HG02970 (cell line): ENCODE measurements around the gene MDFI.

Experiments used
- ATAC-seq: cut with Tn5 transposase; IDR thresholded peaks from one replicate; pipeline ENCODE4 v1.9.1; 2021; ENCODE audit warnings: mild to moderate bottlenecking, moderate library complexity, moderate number of reproducible peaks; ENCODE audit not compliant: unreplicated experiment, low FRiP score

The MDFI gene

DNA sequence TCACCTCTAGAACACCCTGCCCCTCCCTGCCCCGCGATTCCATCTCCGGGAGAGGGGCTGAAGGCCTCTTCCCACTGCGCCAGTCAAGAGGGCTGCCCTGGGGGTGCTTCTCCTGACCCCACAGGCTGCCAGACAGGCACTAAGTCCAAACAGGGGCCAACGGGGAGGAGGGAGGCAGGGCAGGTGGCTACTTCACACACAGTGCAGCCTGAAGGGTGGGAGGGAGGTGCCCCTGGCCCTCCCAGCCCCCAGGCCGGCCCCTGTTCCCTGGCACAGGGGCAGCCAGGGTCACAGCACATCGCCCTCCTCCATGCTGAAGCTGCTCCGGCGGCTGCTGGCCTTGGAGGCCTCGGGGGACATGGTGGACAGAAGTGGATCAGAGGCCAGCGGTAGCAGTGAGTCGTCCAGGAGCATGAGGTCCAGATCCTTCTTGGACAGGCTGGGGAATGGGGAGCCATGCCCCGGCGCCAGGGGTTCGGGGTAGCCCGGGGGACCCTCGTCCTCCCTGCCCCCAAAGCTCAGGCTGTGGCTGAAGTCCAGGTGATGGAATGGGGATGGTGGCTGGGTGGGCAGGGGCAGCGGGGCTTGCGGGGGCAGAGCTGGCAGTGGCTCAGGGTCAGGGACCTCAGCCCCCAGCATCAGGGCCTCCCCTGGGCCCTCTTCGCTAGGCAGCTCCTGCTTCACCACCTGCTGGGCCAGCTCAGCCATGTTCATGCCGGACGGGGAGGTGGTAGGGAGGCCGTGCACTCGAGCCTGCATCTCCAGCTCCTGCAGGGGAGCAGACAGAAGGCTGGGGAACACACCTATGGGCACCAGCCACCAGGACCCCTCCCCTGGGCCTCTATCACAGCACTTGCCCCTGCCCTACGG, 46.3 kb downstream of the MDFI start:
- ATAC-seq: no peak

DNA sequence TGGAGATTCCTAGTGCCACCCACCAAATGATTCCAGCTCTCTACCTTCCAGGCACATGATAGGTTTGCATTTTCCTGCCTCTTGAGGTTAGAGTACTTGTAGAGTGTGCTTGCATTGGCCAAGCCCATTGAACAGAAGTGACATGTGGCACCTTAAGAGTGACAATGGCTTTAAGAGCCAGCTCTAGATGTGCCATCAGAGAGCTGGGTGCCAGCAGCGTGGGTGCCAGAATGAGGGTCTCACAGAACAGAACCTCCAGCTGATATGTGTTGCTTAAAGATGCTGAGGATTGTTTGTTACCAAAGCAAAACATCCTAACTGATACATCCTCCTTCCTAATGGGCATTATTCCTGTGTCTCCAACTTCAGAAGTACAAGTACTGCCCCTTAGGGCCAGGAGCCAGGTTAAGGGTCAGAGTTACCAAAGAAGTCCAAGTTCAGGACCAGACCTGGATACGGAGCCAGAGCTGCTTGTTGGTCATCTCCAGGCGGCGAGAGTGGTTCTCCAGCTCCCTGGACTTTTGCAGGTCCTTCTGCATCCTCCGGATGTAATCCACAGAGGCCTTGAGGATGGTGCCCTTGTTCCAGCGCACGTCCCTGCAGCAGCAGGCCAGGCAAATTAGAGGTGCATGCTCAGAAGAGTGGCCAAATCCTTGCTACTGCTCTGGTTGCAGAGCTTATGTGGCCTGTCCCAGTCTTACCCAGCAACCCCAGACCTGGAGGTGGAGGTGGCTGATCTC, 47.5 kb downstream of the MDFI start:
- no peak for ATAC-seq

DNA sequence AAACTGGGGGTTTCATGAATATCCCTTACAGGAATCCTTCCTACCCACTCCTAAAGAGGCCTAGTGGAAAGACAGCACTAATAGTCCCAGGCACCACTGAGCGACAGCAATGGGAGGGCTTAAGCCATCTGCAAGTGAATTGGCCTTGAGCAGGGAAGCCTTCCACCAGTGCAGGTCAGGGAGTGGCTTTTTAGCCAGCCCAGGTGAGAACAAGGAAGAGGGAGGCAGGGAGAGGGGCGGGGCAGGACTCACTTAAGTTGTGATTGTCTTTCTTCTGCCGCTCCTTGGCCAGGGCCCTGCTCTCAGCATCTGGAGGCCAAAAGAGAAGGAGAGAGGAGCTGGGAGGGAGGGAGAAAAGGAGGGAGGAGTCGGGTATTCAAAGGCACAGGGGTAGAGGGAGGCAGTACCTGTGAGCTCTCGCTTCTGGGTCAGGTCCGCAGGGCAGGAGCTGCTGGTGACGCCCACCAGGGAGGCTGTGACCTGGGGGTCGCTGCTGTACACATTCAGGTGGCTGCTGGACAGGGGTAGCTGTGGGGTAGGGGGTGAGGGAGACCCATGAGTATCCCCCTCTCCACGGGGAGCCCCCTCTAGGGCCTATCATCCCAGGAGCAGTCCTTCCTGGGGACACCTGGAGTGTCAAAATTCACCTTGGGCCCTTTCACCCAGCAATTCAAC, 49.4 kb downstream of the MDFI start:
- no peak for ATAC-seq

DNA sequence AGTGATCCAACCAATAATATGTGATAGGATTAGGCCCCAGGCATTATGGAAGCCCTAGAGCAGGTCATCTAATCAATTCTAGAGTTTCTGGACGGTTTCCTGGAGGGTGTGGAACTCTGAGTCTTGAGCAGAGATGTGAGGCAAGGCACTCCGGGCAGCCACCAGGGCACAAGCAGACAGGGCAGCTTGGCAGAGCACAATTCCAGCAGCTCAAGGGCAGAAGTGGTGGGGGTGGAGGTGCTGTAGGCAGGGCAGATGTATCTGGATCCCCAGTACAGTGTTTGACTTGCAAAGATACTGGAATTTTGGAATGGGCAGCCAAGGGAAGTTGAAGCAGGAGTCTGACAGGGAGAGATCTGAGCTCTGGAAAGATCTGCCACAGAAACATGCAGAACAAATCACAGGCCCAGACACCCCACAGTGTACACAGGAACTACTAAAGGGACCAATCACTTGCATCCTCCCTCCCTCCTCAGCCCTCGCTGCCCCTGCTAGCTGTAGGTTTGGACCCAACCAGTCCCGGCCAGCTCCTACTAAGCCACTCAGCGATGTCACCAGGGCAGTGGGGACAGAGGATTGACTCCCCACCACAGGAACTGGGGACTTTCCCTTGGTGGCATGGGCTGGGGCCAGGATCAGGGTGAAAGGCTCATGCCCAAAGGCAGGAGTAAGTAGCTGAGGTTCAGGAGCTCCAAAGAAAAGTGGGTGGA, 50.1 kb downstream of the MDFI start:
- ATAC-seq: no peak

DNA sequence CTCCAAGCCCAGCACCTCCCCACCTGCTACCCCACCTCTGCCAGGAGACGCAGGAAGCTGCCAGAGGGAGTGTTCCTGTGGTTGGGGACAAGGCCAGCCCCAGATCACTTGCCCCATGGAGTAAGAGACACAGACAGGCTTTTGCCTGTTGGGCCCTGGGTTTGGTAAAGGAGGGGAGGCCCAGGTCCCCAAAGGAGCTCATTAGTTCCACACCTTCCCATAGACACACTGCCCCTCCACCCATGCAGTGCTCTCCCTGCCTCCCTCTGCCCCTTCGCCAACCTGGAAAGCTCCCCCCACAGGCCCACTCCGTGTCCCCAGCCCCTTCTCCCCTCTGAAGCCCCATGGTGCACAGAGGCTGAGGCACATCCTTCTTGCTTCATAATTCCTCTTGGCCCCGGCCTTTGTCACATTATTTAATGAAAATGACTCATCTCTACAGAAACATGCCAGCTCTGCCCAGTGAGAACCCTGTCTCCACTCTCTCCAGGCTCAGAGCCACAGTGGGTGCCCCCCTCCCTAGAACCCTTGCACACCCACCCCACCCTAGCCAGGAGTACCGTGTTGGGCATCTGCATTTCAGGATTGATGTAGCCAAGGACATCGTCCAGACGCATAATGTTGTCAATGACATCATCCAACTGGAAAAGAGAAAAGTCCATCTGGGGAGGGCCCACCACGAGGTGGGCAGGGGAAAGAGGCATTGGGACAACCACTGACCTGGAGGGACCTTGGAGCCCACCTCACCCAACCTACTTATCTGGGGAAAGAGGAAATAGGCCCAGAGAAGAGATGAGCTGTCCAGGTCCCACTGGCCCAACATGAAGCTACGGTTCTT, 51.1 kb downstream of the MDFI start:
- no peak for ATAC-seq

DNA sequence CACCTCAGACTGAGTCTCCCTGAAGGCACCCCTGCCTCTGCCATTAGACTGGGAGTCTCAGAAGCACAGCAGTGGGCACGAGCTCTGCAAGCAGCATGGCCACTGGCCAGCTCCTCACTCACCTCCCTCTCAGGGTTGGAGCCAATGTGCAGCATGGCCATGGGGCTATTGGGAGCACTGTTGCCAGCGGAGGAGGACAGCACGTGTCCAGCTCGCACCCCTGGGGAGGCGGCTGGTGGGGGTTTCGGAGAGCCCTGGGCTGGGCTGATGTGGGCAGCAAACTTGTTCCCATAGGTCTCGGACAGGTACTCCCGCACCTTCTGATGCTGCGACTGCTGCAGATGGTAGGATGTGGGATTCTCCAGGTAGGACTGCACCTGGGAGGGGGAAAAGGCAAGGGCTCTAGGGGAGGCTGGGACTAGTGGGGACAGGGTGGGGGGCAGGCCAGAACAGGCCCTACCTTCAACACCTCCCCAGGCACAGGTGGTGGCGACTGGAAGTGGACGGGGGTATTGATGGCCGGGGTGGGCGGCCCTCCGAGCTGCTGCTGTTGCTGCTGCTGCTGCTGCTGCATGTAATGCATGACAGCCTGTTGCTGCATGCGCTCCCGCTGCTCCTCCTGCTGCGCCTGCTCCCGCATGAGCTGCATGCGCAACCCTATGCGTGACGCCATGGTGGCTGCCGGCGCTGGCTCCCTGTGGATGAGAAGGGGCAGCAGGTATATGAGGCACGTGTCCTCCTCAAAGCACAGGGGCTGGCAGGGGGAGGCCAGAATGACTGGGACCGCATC, 52.5 kb downstream of the MDFI start:
- no peak for ATAC-seq

DNA sequence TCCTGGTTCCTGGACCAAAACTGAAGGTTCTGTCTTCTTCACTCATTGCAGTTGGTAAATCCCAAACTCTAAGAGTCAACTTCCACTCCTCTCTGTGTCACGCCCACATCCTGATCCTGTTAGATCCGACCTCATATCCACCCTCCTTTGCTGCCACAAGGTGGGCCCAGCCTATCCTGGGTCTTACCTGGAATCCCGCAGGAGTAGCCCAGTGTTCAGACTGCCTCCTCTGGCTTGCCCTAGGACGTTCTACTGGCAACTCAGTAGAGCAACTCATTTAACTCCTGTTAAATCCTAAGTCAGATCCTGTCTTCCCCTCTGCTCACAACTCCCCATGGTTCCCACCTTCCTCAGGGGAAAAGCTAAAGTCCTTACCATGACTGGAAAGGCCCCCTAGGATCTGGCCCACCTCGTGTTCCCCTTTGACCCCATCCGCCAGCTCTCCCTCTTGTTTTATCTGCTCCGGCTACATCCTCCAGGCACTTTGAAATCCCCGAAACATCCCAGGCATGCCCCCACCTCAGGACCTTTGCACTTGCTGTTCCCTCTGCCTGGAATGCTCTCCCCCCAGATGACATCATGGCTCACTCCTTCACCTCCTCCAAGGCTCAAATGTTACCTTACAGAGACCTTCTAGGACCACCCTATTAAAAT, 53.3 kb downstream of the MDFI start:
- no peak for ATAC-seq

DNA sequence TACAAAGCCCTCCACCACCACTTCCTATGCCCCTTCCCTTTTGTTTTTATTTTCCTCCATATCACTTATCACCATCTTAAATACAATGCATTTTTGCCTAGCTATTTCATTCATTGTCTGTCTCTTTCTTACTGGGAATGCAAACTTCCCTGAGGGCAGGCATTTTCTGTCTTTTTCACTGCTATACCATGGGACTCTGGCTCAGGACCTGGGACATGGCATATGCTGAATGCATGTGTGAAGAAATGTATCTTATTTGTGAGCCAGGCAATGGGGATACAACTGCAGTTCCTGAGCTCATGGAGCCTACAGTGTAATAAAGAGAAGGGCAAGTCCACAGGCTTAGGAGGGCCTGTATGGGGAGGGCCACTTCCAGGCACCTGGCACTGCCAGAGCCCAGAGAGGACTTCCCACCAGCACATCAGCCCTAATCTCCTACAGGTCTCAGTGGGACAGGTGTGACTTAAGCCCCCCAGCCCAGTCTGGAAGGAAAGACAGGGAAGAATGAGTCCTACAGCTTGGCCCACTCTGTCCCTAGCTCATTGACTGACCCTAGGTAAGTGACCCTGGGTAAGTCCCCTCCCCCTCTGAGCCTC, 53.9 kb downstream of the MDFI start:
- no peak for ATAC-seq

DNA sequence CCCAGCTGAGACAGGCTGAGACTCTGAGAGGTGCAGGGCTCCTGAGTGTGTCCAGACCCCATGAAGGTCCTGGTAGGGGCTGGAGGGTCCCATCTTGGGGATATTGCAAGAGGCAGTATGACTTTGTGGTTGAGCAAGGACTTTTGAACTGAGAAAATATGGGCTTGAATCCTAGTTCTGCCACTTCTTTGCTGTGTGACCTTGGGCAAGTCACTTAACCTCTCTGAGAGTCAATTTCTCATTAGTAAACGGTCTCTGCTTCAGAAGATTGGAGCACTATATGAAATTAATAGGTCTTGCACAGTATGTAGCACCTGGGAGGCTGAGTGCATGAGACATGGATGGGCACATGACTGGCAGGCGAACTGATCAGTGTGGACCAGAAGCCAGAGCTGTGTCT, 54.5 kb downstream of the MDFI start:
- ATAC-seq: no peak

DNA sequence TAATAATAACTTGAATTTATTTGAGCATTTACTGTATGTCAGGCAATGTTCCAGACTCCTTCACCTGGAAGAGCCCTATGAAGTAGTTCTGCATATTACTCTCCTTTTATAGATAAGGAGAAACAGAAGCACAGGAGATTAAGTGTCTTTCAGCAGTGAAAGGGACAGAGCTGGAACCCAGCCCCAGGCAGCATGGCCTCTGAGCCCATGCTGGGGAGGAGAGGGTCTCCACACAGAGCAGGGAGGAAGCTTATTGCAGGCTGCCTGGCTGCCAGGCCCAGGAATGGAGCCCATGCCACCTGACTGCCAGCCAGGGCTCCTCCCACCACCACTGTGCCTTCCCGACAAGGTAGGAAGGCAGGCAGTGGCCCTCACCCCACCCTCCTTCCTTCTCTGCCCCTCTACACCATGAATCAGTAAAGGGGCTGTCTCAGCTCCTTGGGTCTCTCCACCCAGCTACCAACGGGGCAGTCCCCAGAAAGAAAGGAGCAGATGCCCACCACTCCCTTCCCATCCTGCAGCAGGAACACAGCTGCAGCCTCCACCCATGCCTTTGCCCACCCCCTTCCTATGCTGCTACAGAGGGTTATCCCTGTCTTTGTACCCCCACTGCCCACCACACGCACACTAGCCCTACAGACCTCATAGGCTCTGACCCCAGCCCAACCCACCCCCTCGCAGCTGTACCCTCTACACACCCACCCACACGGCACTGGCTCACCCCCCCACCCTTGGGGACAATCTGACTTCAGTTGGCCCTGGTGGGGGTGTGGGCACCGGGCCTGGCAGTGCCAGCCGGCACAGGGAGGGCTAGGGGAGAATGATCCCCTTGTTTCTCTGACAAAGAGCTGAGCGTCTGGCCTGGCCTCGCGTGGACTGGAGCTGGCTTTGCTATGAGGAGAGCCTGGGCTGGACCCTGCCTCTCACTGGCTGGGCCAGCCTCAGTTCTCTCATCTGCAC, 55.3 kb downstream of the MDFI start:
- ATAC-seq: no peak

DNA sequence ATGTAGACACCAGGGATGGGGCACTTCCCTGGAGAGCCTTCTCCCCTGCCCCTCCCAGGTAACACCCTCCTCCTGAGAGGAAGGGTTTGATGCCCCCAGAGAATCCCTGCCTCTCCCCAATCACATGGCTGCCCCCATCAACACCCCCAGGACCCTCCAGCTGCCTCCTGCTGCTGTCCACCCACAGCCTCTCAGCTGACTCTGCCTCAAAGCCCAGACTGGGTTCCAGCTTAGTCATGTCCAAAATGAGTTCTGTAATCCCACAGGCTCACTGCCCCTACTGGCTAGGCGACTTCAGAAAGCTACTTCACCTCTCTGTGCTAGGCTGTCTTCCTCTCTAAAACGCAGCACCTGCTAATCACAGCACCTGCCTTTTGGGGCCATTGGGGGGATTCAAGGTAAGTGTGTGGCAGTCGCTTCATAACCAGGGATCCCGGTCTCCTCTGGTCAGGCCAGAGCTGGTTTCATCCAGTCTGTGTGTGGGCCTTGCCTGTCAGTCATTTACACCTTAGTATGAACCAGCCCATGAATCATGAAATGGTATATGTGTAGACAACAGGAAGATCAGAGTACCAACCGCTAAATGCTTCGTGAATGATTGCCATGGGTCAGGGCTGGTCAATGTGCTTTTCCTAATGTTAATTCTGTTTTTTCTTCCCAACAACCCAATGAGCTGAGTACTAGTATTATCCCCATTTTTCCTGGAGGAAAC, 56.7 kb downstream of the MDFI start:
- no peak for ATAC-seq

DNA sequence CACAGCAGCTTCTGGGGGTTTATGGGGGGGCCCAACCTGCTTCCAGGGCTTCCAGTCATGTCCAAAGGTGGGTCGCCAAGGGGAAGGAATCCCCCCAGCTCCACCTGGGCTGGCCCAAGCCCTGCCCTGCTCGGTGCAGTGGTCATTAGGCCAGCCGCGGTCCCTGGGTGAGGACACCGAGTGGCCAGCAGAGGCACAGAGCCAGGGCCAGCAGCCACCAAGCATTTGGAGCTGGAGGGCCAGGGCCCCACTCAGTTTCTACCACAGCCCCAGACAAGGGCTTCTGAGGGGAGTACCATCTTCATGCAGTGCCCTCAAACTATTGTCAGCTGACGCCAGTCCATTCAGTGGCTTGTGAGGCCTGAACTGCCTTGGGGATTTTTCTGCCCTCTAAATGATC, 57.6 kb downstream of the MDFI start:
- ATAC-seq: no peak

DNA sequence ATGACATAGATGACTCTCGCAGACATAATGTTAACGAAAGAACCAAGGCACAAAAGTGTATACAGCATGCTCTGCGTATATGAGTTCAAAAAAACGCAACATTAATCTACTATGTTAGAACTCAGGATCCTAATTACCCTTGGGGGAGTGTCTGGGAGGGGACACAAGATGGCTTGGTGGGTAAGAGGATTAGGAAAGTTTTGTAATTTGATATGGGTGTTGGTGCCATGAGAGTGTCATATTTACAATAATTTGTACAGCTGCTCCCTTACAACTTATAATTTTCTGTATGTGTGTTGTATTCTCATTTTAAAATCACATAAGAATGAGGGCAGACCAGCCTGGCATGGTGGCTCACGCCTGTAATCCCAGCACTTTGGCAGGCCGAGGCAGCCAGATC, 58.5 kb downstream of the MDFI start:
- no peak for ATAC-seq

DNA sequence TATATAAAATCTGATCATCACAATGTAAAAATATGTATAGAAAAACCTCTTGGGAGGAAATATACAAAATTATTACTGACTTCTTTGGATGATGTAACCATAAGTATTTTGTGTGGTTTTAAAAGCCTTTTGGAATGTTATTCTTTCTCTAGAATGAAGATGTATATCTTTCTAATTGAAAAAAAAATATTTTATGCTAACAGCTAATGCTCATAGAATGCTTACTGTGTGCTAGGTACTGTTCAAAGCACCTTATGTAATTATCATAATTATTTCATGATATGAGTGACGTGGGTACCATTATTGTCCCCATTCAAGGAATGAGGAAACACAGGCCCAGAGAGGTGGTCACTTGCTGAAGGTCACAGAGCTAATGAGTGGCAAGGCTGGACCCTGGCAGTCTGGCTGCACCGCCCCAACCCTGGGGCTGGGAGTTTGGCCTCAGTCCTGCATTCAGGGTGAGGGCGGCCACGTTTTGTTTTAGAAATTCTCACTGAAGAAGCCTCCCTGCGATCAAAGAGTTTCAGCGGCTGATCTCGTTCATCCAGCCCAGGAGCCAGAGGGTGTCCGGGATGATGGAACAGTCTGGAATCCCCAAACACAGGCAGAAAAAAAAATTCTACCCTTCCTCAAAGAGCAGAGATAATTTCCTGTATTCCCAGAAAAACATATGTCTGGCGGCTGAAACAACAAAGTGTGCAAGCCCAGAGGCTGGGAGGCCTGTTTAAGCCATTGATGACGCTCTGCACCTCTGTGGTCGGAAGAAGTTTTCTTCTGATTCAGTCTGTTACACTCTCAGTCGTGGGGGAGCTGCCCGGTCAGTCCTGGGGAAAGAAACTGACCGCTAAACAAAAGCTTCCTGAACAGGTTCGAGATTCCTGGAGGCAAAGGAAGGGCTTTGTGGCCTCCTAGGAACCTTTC, 59.9 kb downstream of the MDFI start:
- ATAC-seq: no peak

DNA sequence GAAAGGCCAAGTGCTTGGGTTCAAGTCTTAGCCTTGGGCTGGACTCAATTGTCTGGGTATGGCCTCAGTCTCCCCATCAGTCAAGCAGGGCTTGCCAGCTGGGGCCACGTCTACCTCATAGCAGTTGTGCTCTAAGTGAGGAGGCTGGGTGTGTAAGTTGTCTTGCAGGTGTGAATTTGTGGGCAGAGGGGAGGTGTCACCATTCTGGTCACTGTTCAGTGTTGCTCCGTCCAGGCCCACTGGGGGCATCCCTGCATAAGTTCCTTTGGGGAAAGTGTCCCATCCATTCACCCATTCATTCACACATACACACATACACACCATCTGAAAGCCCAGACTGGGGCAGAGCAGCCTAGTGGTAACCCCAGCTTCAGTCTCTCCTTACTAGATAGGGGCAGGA, 60.8 kb downstream of the MDFI start:
- ATAC-seq: no peak
